Spleen (tissue), 11 donors: ENCODE results near the gene SMOC2. TPM values are rescaled to one million over a fixed set of nuclear protein-coding genes. Genes with fewer than 3 reads are reported as not detected.

Experiments
- DNase-seq: peaks from one replicate; pipeline ENCODE4 v3.0.0-alpha.2; 2020
- H3K27ac ChIP-seq, 8 donors: fragments of 200-600 bp; sonication (generic) in 7 of 8; 1 replicate in 4 of 8; 2 replicates in 4 of 8; pipeline versions ENCODE4 v1.5.0 to v1.8.0; 2016 to 2021; ENCODE audit warnings: inconsistent platforms in 4 of 8, mild to moderate bottlenecking in 4 of 8, moderate library complexity in 1 of 8
- H3K27me3 ChIP-seq, 7 donors: fragments of 200-600 bp; sonication (generic) in 6 of 7; replicated peaks in 1 of 7; 1 replicate in 4 of 7; 2 replicates in 3 of 7; pipeline versions ENCODE4 v1.5.0 to v1.8.0; 2016 to 2021; ENCODE audit warnings: inconsistent platforms in 3 of 7, mild to moderate bottlenecking in 1 of 7
- H3K36me3 ChIP-seq, 6 donors: fragments of 200-600 bp; sonication (generic) in 5 of 6; 1 replicate in 4 of 6; 2 replicates in 2 of 6; pipeline versions ENCODE4 v1.5.0 to v1.8.0; 2016 to 2021; ENCODE audit warnings: inconsistent platforms in 2 of 6
- H3K4me1 ChIP-seq, 6 donors: fragments of 200-600 bp; sonication (generic) in 5 of 6; 1 replicate in 3 of 6; 2 replicates in 3 of 6; pipeline versions ENCODE4 v1.5.0 to v1.8.0; 2016 to 2021; ENCODE audit warnings: inconsistent platforms in 3 of 6
- H3K4me3 ChIP-seq, 8 donors: fragments of 200-600 bp; sonication (generic) in 7 of 8; 1 replicate in 4 of 8; 2 replicates in 4 of 8; pipeline versions ENCODE4 v1.5.0 to v1.8.0; 2016 to 2021; ENCODE audit warnings: inconsistent platforms in 4 of 8, mild to moderate bottlenecking in 4 of 8, moderate library complexity in 2 of 8
- H3K9me3 ChIP-seq, 8 donors: fragments of 200-600 bp; sonication (generic) in 7 of 8; 1 replicate in 4 of 8; 2 replicates in 4 of 8; pipeline versions ENCODE4 v1.5.0 to v1.8.0; 2016 to 2021; ENCODE audit warnings: inconsistent platforms in 4 of 8
- CTCF ChIP-seq, 11 experiments: fragments of 200-600 bp in 7 of 11; fragments of 450-650 bp in 4 of 11; sonication (generic) in 4 of 11; IDR thresholded peaks in 8 of 11; conservative IDR thresholded peaks in 3 of 11; 1 replicate in 7 of 11; 2 replicates in 4 of 11; pipeline versions ENCODE4 v1.4.0 to v1.8.0; 2016 to 2021; ENCODE audit warnings: antibody characterized with exemption in 11 of 11, inconsistent platforms in 4 of 11, mild to moderate bottlenecking in 1 of 11
- POLR2A ChIP-seq, 3 donors: fragments of 450-650 bp; IDR thresholded peaks; one replicate each; pipeline ENCODE4 v1.5.1; 2017; ENCODE audit warnings: antibody characterized with exemption in 3 of 3, mild to moderate bottlenecking in 1 of 3
- POLR2AphosphoS5 ChIP-seq, 3 donors: sonication (generic); formaldehyde crosslinking; IDR thresholded peaks; one replicate each; pipeline ENCODE4 v1.5.1; 2017; ENCODE audit warnings: antibody characterized with exemption in 3 of 3
- WGBS, 5 donors: extraction: QIAGEN DNeasy Blood & Tissue Kit in 3 of 5; methylation state at CpG; one replicate each; pipeline versions ENCODE4 v1.1.5 to v1.1.7; 2013 to 2018; 5-methylcytosine and 5-hydroxymethylcytosine counted together
- intact Hi-C: fragments of 100-400 bp; cut with DNase I; formaldehyde crosslinking; loops from one replicate; pipeline ENCODE4 v1.15.0; 2023; ENCODE audit warnings: low total_unique reads
- polyA plus RNA-seq, 3 donors: library from polyadenylated mRNA; stranded (reverse); fragments of 200-250 nt; gene quantifications; one replicate each; pipeline ENCODE4 v1.2.1, GENCODE V29; 2013
- total RNA-seq, 7 donors: library from RNA; depleted of rRNA in 3 of 7; stranded (reverse); fragments of >200 nt in 3 of 7; fragmentation: NEBNext Ultra II Directional in 4 of 7; extraction: Animal tissue kit (Norgen Biotek cat#: 25700) in 4 of 7; gene quantifications; one replicate each; pipeline versions ENCODE4 v1.1.0 to v1.2.1, GENCODE V29; 2016 to 2021
- donor health status: healthy with polysubstance abuse.
- donor health status: DM: no; HTN: no; CAD: no; lungs with moderate emphysema.
- donor health status: DM: no; HTN: no; CAD: no.
- donor health status: Bipolar disorder and iron deficiency.
- donor health status: healthy.
- donor health status: DM: no; HTN: no; CAD: no.
- donor health status: DM: yes; HTN: yes; CAD: no.

The SMOC2 gene
- total and polyA plus RNA-seq, 10 donors, result 0.94 to 7.6 (median 1.8) TPM

GRCh38 chr6:168660400-168660945, 219.5 kb downstream of the SMOC2 start:
- WGBS, 5 donors, result 89 to 99% (median 91%) methylated on average over 14 of the region's 14 CpGs
- Histone ChIP-seq H3K36me3 (no peaks in the 10 kb centered on the region), H3K27me3 (peaks cover 0 to 13% (median 0%) of the 10 kb centered on the region in 7 donors), H3K4me1 (no peaks in the 10 kb centered on the region), H3K27ac (no peak overlapping the region), H3K4me3 (no peak overlapping the region), H3K9me3 (peaks cover 0 to 23% (median 0%) of the 10 kb centered on the region in 8 donors)
- intact Hi-C loops, result no loop called here
- DNase-seq, result no peak
- TF ChIP-seq POLR2A (IDR thresholded peaks at IDR 0.05) (no peak), CTCF (IDR thresholded peaks at IDR 0.05 in 8 of 11, conservative IDR thresholded peaks at IDR 0.05 in 3 of 11) (no peak), POLR2AphosphoS5 (IDR thresholded peaks at IDR 0.05) (no peak)

GRCh38 chr6:168662301-168662936, 221.4 kb downstream of the SMOC2 start:
- H3K27ac ChIP-seq, result no peak overlapping the region
- 83 to 91% (median 88%) methylated on average over 17 of the region's 17 CpGs for WGBS, 5 donors
- H3K36me3 ChIP-seq, result no peaks in the 10 kb centered on the region
- peaks cover 0 to 21% (median 0%) of the 10 kb centered on the region in 7 donors for H3K27me3 ChIP-seq
- DNase-seq, result no peak
- H3K4me3 ChIP-seq, result no peak overlapping the region
- intact Hi-C loops, result no loop called here
- no peak for TF ChIP-seq POLR2A (IDR thresholded peaks at IDR 0.05)
- no peak for TF ChIP-seq POLR2AphosphoS5 (IDR thresholded peaks at IDR 0.05)
- no peak for TF ChIP-seq CTCF (IDR thresholded peaks at IDR 0.05 in 8 of 11, conservative IDR thresholded peaks at IDR 0.05 in 3 of 11)
- no peaks in the 10 kb centered on the region for H3K4me1 ChIP-seq
- peaks cover 0 to 18% (median 0%) of the 10 kb centered on the region in 8 donors for H3K9me3 ChIP-seq

- Histone ChIP-seq H3K27ac (no peak overlapping the region), H3K4me1 (no peaks in the 10 kb centered on the region), H3K9me3 (peaks cover 0 to 12% (median 0%) of the 10 kb centered on the region in 8 donors), H3K36me3 (no peaks in the 10 kb centered on the region), H3K4me3 (no peak overlapping the region), H3K27me3 (peaks cover 0 to 25% (median 0%) of the 10 kb centered on the region in 7 donors)
- no peak for DNase-seq
- TF ChIP-seq POLR2AphosphoS5 (IDR thresholded peaks at IDR 0.05), result no peak
- no peak for TF ChIP-seq CTCF (IDR thresholded peaks at IDR 0.05 in 8 of 11, conservative IDR thresholded peaks at IDR 0.05 in 3 of 11)
- TF ChIP-seq POLR2A (IDR thresholded peaks at IDR 0.05), result no peak
- intact Hi-C loops, result no loop called here
- 53 to 75% (median 63%) methylated on average over 7 of the region's 7 CpGs for WGBS, 5 donors
Measured at GRCh38 chr6:168663041-168663440, 222.1 kb downstream of the SMOC2 start.

- DNase-seq, result no peak
- intact Hi-C loops, result no loop called here
- H3K4me1 ChIP-seq, result no peaks in the 10 kb centered on the region
- H3K36me3 ChIP-seq, result no peaks in the 10 kb centered on the region
- no peak overlapping the region for H3K4me3 ChIP-seq
- H3K9me3 ChIP-seq, result peaks cover 0 to 3% (median 0%) of the 10 kb centered on the region in 8 donors
- H3K27me3 ChIP-seq, result peaks cover 0 to 25% (median 0%) of the 10 kb centered on the region in 7 donors
- no peak overlapping the region for H3K27ac ChIP-seq
- TF ChIP-seq POLR2A (IDR thresholded peaks at IDR 0.05), result no peak
- TF ChIP-seq CTCF (IDR thresholded peaks at IDR 0.05 in 8 of 11, conservative IDR thresholded peaks at IDR 0.05 in 3 of 11), result no peak
- TF ChIP-seq POLR2AphosphoS5 (IDR thresholded peaks at IDR 0.05), result no peak
- WGBS, 5 donors, result 73 to 81% (median 76%) methylated on average over 9 of the region's 9 CpGs
Measured at GRCh38 chr6:168664956-168665355, 224.0 kb downstream of the SMOC2 start.
